Activated T-helper 9 cell treated with anti-CD3 and anti-CD28 coated beads, Interleukin-2, amount 50 U/mL, for 16 hours (primary cell): ENCODE measurements around the gene STK32C.
"Not testable (repeated sequence)": the region's sequence is repeated elsewhere in the genome, so short reads cannot be mapped to it uniquely, and the experiment has no call there.

Experiments
- DNase-seq: peaks from one replicate; pipeline ENCODE4 v3.0.0-alpha.2; 2020; ENCODE audit warnings: low read depth

The STK32C gene

GRCh38 chr10:132317477-132317876, 9.7 kb upstream of the STK32C start:
- not testable (repeated sequence) for DNase-seq

DNA sequence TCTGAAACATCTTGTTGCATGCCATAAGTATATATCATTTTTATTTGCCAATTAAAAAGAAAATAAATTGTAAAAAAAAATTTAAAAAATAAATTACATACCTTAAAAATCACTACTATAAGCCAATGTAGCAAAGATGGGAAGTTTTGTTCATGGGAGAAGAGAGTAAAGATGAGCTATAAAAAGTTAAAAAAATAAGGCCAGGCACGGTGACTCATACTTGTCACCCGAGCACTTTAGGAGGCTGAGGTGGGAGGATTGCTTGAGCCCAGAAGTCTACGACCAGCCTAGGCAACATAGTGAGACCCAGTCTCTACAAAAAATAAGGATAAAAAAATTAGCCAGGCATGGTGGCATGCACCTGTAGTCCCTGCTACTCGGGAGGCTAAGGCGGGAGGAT, 8.4 kb upstream of the STK32C start:
- DNase-seq, result no peak

GRCh38 chr10:132314881-132315280, 7.1 kb upstream of the STK32C start:
- DNase-seq, result not testable (repeated sequence)

GRCh38 chr10:132314336-132314735, 6.6 kb upstream of the STK32C start:
- no peak for DNase-seq

DNA sequence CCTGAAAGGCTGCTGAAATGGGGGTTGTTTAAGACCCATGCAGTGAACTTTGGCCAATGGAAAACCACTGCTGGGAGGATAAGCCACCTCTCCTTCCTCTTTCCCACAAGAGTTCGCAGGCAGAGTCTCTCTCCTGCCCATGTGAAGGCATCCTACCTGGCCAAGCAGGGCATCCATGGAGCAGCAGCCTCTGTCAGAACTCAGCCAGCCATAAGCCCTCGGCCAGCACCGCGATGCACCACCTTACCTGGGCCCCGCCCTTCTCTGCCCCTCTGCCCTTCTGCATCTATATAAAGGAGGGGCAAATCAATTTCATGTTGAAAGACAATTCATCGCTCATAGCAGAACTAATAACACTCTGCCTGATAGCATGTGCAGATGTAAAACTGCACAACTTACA, 6.1 kb upstream of the STK32C start:
- DNase-seq, result no peak

- no peak for DNase-seq
These were observed 5.6 kb upstream of the STK32C start for GRCh38 chr10:132313305-132313704.

- DNase-seq, result no peak
These were observed 3.7 kb upstream of the STK32C start for GRCh38 chr10:132311338-132311939.

GRCh38 chr10:132310701-132311337, 3.1 kb upstream of the STK32C start:
- DNase-seq, result no peak

DNA sequence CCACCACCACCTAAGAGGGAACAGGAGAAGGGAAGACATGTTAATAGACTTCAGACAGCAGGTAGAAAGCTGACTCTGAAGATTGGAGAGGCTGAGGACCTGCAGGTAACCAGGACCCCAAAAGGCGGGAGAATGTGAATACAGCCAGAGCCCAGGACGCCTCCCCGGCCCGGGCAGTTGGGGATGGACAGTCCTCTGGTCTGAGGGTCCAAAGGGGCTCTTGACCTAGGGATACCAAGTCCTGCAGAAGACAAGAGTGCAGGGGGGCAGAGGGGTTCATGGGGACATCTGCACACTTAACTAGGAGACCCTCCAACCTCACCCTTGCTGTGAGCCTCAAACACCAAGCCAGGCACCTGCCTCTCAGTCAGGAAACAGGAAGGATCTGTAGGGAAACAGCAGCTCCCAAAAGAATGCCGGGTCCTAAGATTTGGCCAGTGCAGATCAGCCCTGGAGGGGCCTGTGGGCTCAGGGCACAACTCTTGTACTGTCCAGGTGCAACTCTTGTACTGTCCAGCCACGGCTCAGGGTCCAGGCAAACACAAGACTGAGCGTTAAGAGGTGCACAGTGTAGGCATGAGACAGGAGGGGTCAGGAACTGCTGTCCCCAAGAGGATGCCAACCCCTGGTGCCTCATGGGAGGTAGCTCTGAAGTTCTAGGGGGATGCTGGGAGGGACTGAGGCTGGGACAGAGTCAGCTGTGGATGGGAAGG, 2.3 kb upstream of the STK32C start:
- DNase-seq, result no peak

DNA sequence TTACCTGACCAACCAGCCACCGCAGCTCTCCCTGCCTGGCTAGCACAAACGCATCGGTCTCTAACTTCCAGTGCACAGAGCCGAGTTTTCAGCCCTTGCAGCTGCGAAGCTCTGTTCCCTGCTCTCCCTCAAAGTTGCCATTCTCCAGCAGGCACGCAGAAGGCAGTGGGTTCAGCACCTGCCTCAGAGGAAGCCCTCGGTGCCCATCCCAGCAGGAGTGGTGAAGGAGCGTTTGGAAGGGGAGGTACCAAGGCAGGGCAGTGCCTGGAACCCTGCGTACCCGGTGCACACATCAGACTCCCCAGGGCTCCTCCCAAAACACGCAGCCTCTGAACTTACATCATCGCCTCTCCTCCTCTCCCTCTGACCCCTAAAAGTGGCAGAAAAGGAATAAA, 1.7 kb upstream of the STK32C start:
- DNase-seq, result no peak

DNA sequence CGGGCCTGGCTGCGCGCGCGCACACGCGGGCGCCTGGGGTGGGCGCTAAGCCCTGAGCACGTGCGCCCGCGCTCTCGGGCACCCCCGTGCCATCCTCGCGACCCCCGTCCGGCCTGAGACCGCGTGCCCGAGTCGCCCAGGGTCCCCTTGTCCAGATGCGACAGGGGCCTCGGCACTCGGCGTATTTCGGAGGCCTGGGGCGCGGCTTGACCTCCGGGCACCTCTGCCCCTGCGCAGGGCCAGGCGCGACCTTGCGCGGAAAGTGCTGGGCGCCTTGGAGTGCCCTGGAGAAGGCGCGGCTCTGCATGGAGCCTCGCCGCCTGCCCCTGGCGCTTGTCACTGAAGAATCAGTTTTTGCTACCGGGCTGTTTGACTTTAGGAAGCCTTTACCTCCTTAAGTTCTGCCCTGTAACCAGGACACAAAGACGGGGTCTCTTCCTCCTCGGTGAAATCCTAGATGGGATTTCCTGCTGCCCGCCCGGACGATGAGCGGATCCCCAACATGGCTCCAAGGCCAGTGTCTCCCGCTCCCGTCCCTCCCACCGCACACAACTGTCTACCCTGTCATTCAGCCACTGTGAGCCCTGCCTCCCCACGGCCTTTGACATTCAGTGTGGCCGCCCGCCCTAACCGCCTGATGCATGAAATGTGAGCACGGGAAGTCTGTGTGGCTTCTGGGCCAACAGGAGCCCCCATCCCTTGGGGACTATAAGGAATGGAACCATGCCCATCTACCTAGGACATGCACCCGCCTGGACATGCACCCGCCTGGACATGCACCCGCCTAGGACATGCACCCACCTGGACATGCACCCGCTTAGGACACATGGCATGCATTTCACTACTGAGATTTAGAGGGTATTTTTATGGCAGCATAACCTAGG, 1.1 kb upstream of the STK32C start:
- DNase-seq, result no peak

- DNase-seq, result peak; percentile 24
These were observed 642 bp downstream of the STK32C start for GRCh38 chr10:132306864-132307751.

DNA sequence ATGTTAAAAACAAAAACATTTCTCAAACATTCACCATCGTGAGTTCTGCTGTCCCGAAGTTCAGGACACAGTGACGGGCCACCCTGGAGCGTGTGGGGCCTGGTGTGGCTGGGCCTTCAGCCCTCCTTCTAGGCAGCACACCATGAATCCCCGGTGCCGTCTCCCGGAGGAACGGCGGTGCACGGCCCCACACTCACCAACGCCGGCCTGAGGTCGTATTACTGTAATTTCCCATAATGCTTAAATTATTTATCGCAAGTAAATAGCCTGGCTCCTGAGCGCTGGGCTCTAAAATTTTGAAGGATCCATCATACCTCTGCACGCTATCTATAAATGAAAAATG, 1.4 kb downstream of the STK32C start:
- no peak for DNase-seq

- DNase-seq, result no peak
These were observed 2.0 kb downstream of the STK32C start for GRCh38 chr10:132305654-132306342.

DNA sequence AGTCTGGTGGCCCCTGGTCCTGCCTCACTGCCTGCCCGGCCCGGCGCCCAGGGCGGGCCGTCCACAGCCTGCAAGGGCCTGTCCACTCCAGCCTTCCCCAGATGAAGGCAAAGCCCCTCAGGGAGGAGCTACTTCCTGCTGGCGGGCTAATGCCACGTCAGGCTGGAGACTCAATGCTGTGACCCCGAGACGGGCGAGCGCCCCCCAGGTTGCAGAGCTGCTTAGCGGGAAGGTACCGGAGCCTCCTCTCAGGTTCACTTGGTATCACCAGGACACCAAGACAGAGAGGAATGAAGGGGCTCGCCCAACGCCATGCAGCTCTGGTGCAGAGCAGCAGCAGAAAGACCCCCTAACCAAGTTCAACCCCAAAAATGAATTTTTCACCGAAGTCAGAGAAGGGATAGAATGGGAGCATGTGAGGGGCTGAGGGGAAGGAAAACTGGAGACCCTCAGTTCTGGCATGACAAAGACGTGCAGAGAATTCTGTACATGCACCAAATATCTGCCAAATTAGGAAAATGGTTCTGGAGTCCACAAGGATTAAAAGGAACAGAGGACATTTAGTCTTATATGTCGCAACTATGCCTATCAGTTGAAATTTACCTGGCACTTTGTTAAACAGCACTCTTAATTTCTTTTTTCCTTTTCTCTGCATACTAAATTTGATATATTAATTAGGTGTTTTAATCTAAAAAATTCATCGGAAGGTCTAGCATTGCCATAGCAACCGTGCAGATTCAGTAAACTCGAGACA, 2.8 kb downstream of the STK32C start:
- DNase-seq, result no peak

DNA sequence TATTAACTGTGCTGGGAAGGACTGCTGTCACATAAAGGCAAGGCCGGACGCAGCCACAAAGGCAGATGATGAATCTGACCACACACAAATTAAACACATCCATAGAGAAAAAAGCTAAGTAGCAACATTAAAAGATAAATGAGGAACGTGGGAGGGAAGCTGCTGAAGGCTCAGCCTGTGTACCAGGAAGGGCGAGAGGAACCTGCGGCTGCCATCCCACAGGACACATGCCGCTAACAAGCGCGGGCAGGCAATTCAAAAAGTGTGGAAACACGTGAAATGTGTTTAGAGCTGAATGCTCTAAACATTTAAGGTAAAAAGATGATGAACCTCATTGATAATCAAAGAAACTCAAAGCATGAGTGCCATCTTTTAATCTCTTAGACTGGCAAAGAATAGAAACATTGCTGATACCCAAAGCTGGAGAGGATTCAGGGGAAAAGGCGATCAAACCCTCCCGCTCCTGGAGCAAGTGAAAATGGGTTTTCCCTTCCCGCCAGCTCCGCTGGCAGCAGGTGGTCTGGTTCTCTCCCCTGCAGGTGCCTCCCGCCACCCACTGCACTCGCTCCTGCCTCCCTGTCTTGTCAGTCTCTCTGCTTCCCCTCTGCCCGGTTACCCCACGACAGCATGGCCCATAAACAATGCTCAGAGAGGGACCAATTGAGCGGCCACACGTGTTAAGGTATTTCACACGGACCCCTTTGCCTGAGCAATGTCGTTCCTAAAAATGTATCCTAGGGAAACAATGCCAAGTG, 4.2 kb downstream of the STK32C start:
- DNase-seq, result no peak

DNA sequence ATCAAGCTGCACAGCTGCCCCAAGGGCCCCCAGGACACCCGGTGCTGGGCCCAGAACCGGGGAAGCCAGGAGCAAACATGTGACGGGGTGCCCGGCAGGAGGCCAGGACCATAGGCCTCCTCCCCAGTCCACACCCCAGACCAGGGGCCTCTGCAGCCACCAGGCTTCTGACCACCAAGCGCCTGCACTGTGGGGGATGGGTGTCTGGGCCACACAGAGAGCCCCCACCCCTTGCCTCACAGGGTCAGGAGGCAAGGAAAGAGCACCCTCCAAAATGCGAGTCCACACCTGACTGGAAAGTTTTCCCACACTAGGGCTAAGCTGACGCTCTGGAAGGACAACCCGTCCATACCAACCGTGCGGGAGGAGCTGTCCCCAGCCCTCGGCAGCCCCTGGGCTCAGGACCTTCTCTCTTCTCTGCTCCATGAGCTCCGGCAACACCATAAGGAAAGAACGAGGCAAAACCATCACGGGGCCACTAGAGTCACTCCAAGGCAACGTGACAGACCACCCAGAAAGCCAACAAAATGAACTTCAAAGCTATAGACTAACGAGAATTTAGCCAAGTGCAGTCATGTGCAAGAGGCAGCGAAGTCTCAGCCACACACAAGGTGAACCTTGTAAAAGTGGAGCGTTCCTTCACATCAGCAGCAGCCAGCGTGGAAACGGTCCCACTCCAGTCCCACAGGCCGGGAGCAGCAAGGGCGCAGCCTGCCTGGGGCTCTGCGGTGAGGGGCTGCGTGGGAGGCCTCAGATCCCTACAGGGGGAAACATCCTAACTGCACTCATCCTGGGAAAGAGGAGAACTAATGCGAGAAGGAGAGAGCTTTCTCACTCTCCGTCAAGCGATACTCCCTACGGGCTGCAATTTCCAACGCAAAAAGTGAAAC, 5.1 kb downstream of the STK32C start:
- no peak for DNase-seq
